Liver (tissue), 9 donors: ENCODE measurements around the gene MRPS7. TPM values are rescaled to one million over a fixed set of nuclear protein-coding genes. Genes with fewer than 3 reads are reported as not detected.

Source experiments
- DNase-seq: peaks from one replicate; pipeline ENCODE4 v3.0.0-alpha.2; 2017; ENCODE audit warnings: low spot score
- H3K27ac ChIP-seq, 2 donors: one replicate each; pipeline ENCODE4 v1.7.0; 2013; ENCODE audit warnings: inconsistent platforms in 2 of 2, low read length in 2 of 2, control low read depth in 1 of 2, low read depth in 1 of 2, mild to moderate bottlenecking in 1 of 2
- H3K27me3 ChIP-seq, 4 donors: one replicate each; pipeline versions ENCODE4 v1.6.1 to v1.7.0; 2013; ENCODE audit warnings: low read length in 3 of 4, inconsistent platforms in 1 of 4, mild to moderate bottlenecking in 1 of 4, moderate library complexity in 1 of 4; ENCODE audit not compliant: control insufficient read depth in 4 of 4, insufficient read depth in 4 of 4
- H3K36me3 ChIP-seq, 4 donors: one replicate each; pipeline versions ENCODE4 v1.6.1 to v1.7.0; 2013; ENCODE audit warnings: low read length in 3 of 4, mild to moderate bottlenecking in 3 of 4, low read depth in 1 of 4, moderate library complexity in 1 of 4; ENCODE audit not compliant: control insufficient read depth in 4 of 4, insufficient read depth in 3 of 4
- H3K4me1 ChIP-seq, 4 donors: one replicate each; pipeline versions ENCODE4 v1.6.1 to v1.7.0; 2013; ENCODE audit warnings: low read length in 3 of 4, mild to moderate bottlenecking in 3 of 4, moderate library complexity in 1 of 4; ENCODE audit not compliant: control insufficient read depth in 4 of 4, insufficient read depth in 4 of 4
- H3K4me3 ChIP-seq, 3 donors: one replicate each; pipeline versions ENCODE4 v1.6.1 to v1.7.0; 2013; ENCODE audit warnings: low read length in 3 of 3, control low read depth in 1 of 3, low read depth in 1 of 3, mild to moderate bottlenecking in 1 of 3
- H3K9ac ChIP-seq, 2 donors: one replicate each; pipeline ENCODE4 v1.7.0; 2013; ENCODE audit warnings: low read length in 2 of 2, mild to moderate bottlenecking in 2 of 2, moderate library complexity in 2 of 2, control low read depth in 1 of 2, low read depth in 1 of 2
- H3K9me3 ChIP-seq, 4 donors: one replicate each; pipeline versions ENCODE4 v1.6.1 to v1.7.0; 2013; ENCODE audit warnings: low read length in 3 of 4; ENCODE audit not compliant: control insufficient read depth in 4 of 4
- ATF3 ChIP-seq: IDR thresholded peaks from 2 replicates; pipeline ENCODE4 v1.6.1; 2016; ENCODE audit warnings: antibody characterized with exemption
- CTCF ChIP-seq: fragments of 150-350 bp; IDR thresholded peaks from 2 replicates; pipeline ENCODE4 v1.5.1; 2017; ENCODE audit warnings: improper control_type of control experiment, low read depth, low read length; ENCODE audit not compliant: missing input control
- EGR1 ChIP-seq, 2 donors: IDR thresholded peaks; 2 replicates each; pipeline ENCODE4 v1.6.1; 2016 to 2018; ENCODE audit warnings: antibody characterized with exemption in 2 of 2, low read depth in 2 of 2
- FOXA1 ChIP-seq: IDR thresholded peaks from 2 replicates; pipeline ENCODE4 v1.6.1; 2016; ENCODE audit warnings: antibody characterized with exemption
- FOXA2 ChIP-seq: IDR thresholded peaks from 2 replicates; pipeline ENCODE4 v1.6.1; 2016; ENCODE audit warnings: antibody characterized with exemption
- GABPA ChIP-seq, 2 donors: IDR thresholded peaks in 1 of 2; conservative IDR thresholded peaks in 1 of 2; 2 replicates each; pipeline ENCODE4 v1.6.1; 2016; ENCODE audit warnings: antibody characterized with exemption in 2 of 2, mild to moderate bottlenecking in 1 of 2, moderate library complexity in 1 of 2
- HNF4A ChIP-seq, 2 donors: conservative IDR thresholded peaks; 2 replicates each; pipeline ENCODE4 v1.6.1; 2016; ENCODE audit warnings: antibody characterized with exemption in 2 of 2, mild to moderate bottlenecking in 2 of 2
- JUND ChIP-seq, 2 donors: IDR thresholded peaks; 2 replicates each; pipeline ENCODE4 v1.6.1; 2016; ENCODE audit warnings: antibody characterized with exemption in 2 of 2
- MAX ChIP-seq: IDR thresholded peaks from 2 replicates; pipeline ENCODE4 v1.6.1; 2016; ENCODE audit warnings: antibody characterized with exemption
- RAD21 ChIP-seq, 2 donors: IDR thresholded peaks; 2 replicates each; pipeline ENCODE4 v1.6.1; 2016; ENCODE audit warnings: antibody characterized with exemption in 2 of 2, mild to moderate bottlenecking in 2 of 2
- REST ChIP-seq: IDR thresholded peaks from 2 replicates; pipeline ENCODE4 v1.6.1; 2016; ENCODE audit warnings: antibody characterized with exemption, mild to moderate bottlenecking
- RXRA ChIP-seq, 2 donors: IDR thresholded peaks; 2 replicates each; pipeline ENCODE4 v1.6.1; 2017 to 2018; ENCODE audit warnings: antibody characterized with exemption in 2 of 2, mild to moderate bottlenecking in 1 of 2
- SP1 ChIP-seq: IDR thresholded peaks from 2 replicates; pipeline ENCODE4 v1.6.1; 2018; ENCODE audit warnings: antibody characterized with exemption, mild to moderate bottlenecking
- TAF1 ChIP-seq: conservative IDR thresholded peaks from 2 replicates; pipeline ENCODE4 v1.6.1; 2016; ENCODE audit warnings: antibody characterized with exemption, mild to moderate bottlenecking
- YY1 ChIP-seq: IDR thresholded peaks from 2 replicates; pipeline ENCODE4 v1.6.1; 2016; ENCODE audit warnings: antibody characterized with exemption, mild to moderate bottlenecking
- ZBTB33 ChIP-seq: IDR thresholded peaks from 2 replicates; pipeline ENCODE4 v1.6.1; 2016; ENCODE audit warnings: antibody characterized with exemption
- WGBS: extraction: QIAGEN DNeasy Blood & Tissue Kit; methylation state at CpG from one replicate; pipeline ENCODE4 v1.1.7; 2013; 5-methylcytosine and 5-hydroxymethylcytosine counted together
- polyA plus RNA-seq, 2 donors: library from polyadenylated mRNA; stranded (reverse) in 1 of 2; unstranded in 1 of 2; fragments of 200-250 nt in 1 of 2; fragments of >200 nt in 1 of 2; fragmentation: Nextera tagmentation in 1 of 2; extraction: Ambion mirVana in 1 of 2; gene quantifications; one replicate each; pipeline versions ENCODE4 v1.2.1 to v1.2.3, GENCODE V29; 2013 to 2015
- total RNA-seq, 2 donors: library from RNA; depleted of rRNA; stranded (reverse); fragments of >200 nt; gene quantifications; one replicate each; pipeline ENCODE4 v1.2.3, GENCODE V29; 2014
- donor health status: healthy.
- donor health status: healthy.
- donor health status: healthy.
- donor health status: healthy.
- donor health status: healthy.

MRPS7 gene
- total and polyA plus RNA-seq, 4 donors, result 24.1 to 58.9 (median 39.4) TPM

GRCh38 chr17:75231741-75232464 lies 29.8 kb upstream of the MRPS7 start:
- 92% methylated on average over 18 of the region's 18 CpGs for WGBS
- Histone ChIP-seq H3K4me1 (no peaks in the 10 kb centered on the region), H3K9ac (no peak overlapping the region), H3K9me3 (no peaks in the 10 kb centered on the region), H3K27me3 (no peaks in the 10 kb centered on the region), H3K4me3 (no peak overlapping the region), H3K27ac (no peak overlapping the region), H3K36me3 (peaks cover 9 to 78% (median 50%) of the 10 kb centered on the region in 4 donors)
- TF ChIP-seq ZBTB33 (no peak), REST (no peak), EGR1 (IDR thresholded peaks at IDR 0.05; ENCODE audit: low read depth in 2 of 2) (no peak), SP1 (no peak), ATF3 (no peak), YY1 (no peak), RXRA (IDR thresholded peaks at IDR 0.05) (no peak), GABPA (IDR thresholded peaks at IDR 0.05 in 1 of 2, conservative IDR thresholded peaks at IDR 0.05 in 1 of 2) (no peak), MAX (no peak), RAD21 (IDR thresholded peaks at IDR 0.05) (no peak), JUND (IDR thresholded peaks at IDR 0.05) (no peak), TAF1 (no peak), FOXA1 (no peak), HNF4A (conservative IDR thresholded peaks at IDR 0.05) (no peak), CTCF (no peak), FOXA2 (no peak)
- no peak for DNase-seq
